ENCODE data around the gene CREBL2. TPM values are rescaled to one million over a fixed set of nuclear protein-coding genes. Genes with fewer than 3 reads are reported as not detected.
"Not testable (repeated sequence)": the region's sequence is repeated elsewhere in the genome, so short reads cannot be mapped to it uniquely, and the experiment has no call there.

The CREBL2 gene
- total and polyA plus RNA-seq, 3 donors from 2014 or later, result 42.8 to 49.6 (median 43.6) TPM

DNA sequence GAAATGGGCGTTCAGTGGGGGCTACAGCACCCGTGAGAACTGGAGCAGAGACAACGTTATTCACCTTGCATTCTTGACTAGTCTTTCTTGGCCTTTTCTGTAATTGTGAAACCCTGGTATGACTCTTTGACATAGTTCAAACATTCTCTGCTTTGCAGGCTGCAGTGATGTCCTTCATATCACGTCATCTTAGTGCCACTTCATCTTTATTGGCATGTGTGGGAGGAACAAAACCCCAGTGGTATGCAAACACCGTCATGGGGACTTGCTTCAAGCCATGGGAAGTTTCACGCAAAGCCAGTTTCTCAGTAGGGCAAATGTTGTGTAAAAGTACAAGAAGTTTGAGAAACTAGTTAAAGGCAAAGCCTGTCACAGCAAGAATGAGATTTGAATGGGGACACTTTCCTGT lies 28.8 kb upstream of the CREBL2 start:
- Histone ChIP-seq H3K9me3 (no peaks in the 10 kb centered on the region), H3K27ac (no peak overlapping the region), H3K4me3 (no peak overlapping the region), H3K4me1 (peaks cover 5% of the 10 kb centered on the region), H3K27me3 (no peaks in the 10 kb centered on the region), H3K36me3 (ENCODE audit: low read depth, missing control alignments) (no peaks in the 10 kb centered on the region)
- DNase-seq, result no peak
- intact Hi-C loops (cut with DNase I; ENCODE audit: low total_unique reads), result no loop called here
- TF ChIP-seq POLR2A (IDR thresholded peaks at IDR 0.05), result no peak
- TF ChIP-seq, protein P1, sequence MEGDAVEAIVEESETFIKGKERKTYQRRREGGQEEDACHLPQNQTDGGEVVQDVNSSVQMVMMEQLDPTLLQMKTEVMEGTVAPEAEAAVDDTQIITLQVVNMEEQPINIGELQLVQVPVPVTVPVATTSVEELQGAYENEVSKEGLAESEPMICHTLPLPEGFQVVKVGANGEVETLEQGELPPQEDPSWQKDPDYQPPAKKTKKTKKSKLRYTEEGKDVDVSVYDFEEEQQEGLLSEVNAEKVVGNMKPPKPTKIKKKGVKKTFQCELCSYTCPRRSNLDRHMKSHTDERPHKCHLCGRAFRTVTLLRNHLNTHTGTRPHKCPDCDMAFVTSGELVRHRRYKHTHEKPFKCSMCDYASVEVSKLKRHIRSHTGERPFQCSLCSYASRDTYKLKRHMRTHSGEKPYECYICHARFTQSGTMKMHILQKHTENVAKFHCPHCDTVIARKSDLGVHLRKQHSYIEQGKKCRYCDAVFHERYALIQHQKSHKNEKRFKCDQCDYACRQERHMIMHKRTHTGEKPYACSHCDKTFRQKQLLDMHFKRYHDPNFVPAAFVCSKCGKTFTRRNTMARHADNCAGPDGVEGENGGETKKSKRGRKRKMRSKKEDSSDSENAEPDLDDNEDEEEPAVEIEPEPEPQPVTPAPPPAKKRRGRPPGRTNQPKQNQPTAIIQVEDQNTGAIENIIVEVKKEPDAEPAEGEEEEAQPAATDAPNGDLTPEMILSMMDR (IDR thresholded peaks at IDR 0.05), result no peak
- WGBS, 2 donors, result 70 to 72% methylated on average over 6 of the region's 6 CpGs

DNA sequence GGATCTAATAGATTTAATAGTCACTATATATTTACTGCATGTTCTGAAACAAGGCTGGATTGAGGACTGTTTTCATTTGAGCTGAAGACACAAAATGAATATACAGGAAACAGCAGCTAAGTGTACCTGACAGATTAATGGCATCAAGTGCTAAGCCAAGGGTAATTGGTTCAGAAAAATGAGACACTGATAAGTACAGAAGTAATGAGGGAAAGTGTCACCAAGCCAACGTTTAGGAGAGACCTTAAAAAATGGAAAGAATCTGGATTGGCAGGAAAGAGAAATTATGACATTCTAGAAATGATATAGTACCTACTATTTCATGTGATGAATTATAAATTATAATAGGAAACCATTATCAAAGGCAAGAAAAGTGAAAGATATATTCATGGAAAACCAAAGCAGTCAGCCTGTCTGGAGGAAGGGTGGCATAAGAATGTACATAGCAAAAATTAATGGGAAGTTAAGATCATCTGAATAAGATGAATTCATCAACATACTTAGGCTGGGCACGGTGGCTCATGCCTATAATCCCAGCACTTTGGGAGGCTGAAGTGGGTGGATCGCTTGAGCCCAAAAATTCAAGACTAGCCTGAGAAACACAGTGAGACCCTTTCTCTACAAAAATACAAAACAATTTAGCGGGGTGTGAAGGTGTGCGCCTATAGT lies 28.0 kb upstream of the CREBL2 start:
- Histone ChIP-seq H3K27ac (no peak overlapping the region), H3K36me3 (ENCODE audit: low read depth, missing control alignments) (no peaks in the 10 kb centered on the region), H3K4me3 (no peak overlapping the region), H3K9me3 (no peaks in the 10 kb centered on the region), H3K27me3 (no peaks in the 10 kb centered on the region), H3K4me1 (peaks cover 5% of the 10 kb centered on the region)
- intact Hi-C loops (cut with DNase I; ENCODE audit: low total_unique reads), result no loop called here
- DNase-seq, result no peak
- no peak for TF ChIP-seq POLR2A (IDR thresholded peaks at IDR 0.05)
- WGBS, 2 donors, result 73 to 81% methylated on average over 5 of the region's 5 CpGs

DNA sequence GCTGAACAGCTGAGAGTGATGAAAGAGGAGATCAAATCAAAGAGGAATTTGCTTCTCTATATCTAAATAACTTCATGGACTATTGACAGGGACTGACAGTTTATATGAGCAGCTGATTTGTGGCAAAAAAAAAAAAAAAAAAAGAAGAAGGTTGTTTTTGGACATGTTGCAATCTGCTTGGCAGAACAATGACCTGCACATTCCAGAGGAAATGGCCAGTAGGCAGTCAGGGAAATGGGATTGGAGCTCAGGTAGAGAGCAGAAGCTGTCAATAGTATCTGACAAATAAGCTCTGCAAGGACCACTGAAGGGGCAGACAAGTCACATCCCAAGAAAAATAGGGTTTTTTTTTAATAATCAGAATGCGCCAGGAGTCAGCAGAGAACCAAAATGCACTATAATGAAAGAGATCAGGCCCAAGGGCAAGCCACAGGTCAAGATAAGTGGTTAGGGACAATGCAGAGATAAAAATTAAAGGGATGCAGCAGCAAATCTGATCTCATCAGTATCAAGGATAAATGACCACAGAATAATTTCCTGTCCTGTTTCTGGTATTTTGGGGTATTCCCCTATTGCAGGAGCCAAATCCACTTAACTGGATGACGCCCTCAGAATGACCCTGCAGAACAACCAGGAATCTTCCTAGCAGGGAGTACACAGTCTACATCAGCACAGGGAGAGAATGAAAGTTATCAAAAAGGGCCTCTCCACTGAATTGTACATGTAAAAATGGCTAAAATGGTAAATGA lies 26.4 kb upstream of the CREBL2 start:
- WGBS, 2 donors, result 67 to 70% methylated on average over 2 of the region's 2 CpGs
- no peak for DNase-seq
- no peak for TF ChIP-seq POLR2A (IDR thresholded peaks at IDR 0.05)
- TF ChIP-seq, protein P1 (IDR thresholded peaks at IDR 0.05), result no peak
- Histone ChIP-seq H3K9me3 (no peaks in the 10 kb centered on the region), H3K4me1 (peaks cover 5% of the 10 kb centered on the region), H3K27me3 (no peaks in the 10 kb centered on the region), H3K4me3 (no peak overlapping the region), H3K27ac (no peak overlapping the region), H3K36me3 (ENCODE audit: low read depth, missing control alignments) (no peaks in the 10 kb centered on the region)
- intact Hi-C loops (cut with DNase I; ENCODE audit: low total_unique reads), result no loop called here

DNA sequence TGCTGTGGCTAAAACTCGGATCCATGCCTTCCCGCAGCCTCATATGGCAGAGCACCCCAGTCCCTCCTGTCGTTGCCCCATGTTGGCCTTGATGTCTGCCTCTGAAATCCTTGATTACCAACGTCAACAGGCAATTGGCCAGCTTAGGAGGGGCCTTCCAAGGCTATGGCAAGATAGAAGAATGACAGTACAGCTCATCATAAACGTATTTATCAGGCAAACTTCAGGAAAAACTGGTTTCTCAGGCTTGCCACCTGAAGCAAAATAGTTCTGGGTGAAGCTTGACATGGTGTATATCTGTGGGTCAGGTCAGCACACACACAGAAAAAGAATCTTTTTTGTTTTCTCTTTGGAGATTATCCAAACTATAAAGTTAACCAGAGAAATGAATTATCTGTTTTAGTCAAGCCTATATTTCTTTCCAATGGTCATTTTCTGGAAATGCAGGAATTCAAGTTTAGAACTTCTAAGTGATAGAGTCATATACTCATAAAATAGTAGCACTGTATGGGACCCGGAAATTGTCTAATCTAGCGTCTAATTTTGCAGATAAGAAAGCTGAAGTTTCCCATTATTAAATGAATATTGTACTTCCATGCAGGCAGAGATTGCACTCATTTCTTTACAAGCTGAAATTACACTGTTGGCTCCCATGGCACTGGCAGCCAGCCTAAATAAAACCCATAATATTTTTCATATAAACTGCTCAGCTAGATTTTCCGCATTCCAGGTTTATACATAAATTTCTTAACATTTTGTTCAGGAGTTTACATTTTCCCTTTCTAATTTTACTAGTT lies 24.6 kb upstream of the CREBL2 start:
- H3K4me1 ChIP-seq, result peaks cover 5% of the 10 kb centered on the region
- 63 to 77% methylated on average over 8 of the region's 8 CpGs for WGBS, 2 donors
- intact Hi-C loops (cut with DNase I; ENCODE audit: low total_unique reads), result no loop called here
- no peak overlapping the region for H3K27ac ChIP-seq
- no peaks in the 10 kb centered on the region for H3K27me3 ChIP-seq
- TF ChIP-seq, protein P1 (IDR thresholded peaks at IDR 0.05), result no peak
- TF ChIP-seq POLR2A (IDR thresholded peaks at IDR 0.05), result no peak
- no peak for DNase-seq
- no peak overlapping the region for H3K4me3 ChIP-seq
- H3K36me3 ChIP-seq (ENCODE audit: low read depth, missing control alignments), result no peaks in the 10 kb centered on the region
- H3K9me3 ChIP-seq, result no peaks in the 10 kb centered on the region

DNA sequence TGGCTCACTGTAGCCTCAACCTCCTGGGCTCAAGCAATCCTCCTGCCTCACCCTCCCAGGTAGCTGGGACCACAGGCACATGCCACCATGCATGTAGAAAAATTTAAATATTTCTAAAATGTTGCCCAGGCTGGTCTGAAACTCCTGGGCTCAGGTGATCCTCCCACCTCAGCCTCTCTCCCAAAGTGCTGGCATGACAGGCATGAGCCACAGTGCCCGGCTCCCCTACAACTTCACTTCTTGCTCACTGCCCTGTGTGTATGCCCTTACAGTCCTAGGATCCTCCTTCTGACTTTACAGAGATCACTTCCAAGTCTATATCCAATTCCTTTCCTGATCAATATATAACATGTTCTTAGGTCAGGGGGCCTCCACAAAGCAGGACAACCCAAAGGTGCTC lies 23.8 kb upstream of the CREBL2 start:
- no peak for DNase-seq
- no peak overlapping the region for H3K4me3 ChIP-seq
- 95 to 100% methylated on average over 1 of the region's 1 CpG for WGBS, 2 donors
- H3K36me3 ChIP-seq (ENCODE audit: low read depth, missing control alignments), result no peaks in the 10 kb centered on the region
- no peaks in the 10 kb centered on the region for H3K27me3 ChIP-seq
- no peaks in the 10 kb centered on the region for H3K9me3 ChIP-seq
- intact Hi-C loops (cut with DNase I; ENCODE audit: low total_unique reads), result no loop called here
- H3K4me1 ChIP-seq, result peaks cover 5% of the 10 kb centered on the region
- H3K27ac ChIP-seq, result no peak overlapping the region
- no peak for TF ChIP-seq POLR2A (IDR thresholded peaks at IDR 0.05)
- TF ChIP-seq, protein P1 (IDR thresholded peaks at IDR 0.05), result no peak

DNA sequence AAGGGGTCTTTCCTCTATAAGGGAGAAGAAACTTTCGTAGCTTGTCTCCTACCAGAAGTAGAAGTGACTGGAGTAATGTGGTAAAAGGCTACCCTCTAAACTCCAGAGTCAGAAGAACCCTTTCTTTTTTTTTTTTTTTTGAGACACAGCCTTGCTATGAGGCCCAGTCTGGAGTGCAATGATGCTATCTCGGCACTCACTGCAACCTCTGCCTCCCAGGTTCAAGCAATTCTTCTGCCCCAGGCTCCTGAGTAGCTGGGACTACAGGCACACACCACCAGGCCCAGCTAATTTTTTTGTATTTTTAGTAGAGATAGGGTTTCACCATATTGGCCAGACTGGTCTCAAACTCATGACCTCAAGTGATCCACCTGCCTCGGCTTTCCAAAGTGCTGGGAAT lies 23.2 kb upstream of the CREBL2 start:
- H3K4me3 ChIP-seq; H3K36me3 ChIP-seq (ENCODE audit: low read depth, missing control alignments); intact Hi-C loops (cut with DNase I; ENCODE audit: low total_unique reads); H3K9me3 ChIP-seq; H3K27ac ChIP-seq; DNase-seq; H3K27me3 ChIP-seq; H3K4me1 ChIP-seq: not testable (repeated sequence)
- WGBS, 2 donors, result 79 to 96% methylated on average over 3 of the region's 3 CpGs

Measured in testis (tissue), 3 donors.